PC-9 (cell line): ENCODE results near the gene UNG. TPM values are rescaled to one million over a fixed set of nuclear protein-coding genes. Genes with fewer than 3 reads are reported as not detected.

Experiments used
- BruUV-seq: library from RNA; stranded (reverse); fragments of 400-500 nt; replicated peaks from 2 replicates; lab custom pipeline; 2021; lab: Mats Ljungman, UMichigan
- CTCF ChIA-PET: fragments of 300-600 bp; sonication (Branson Sonifier 250); formaldehyde crosslinking; loops from one replicate; lab custom pipeline; 2022; ENCODE audit warnings: antibody characterized with exemption; lab: Charles Lee
- POLR2A ChIA-PET: fragments of 300-600 bp; sonication (Branson Sonifier 250); formaldehyde crosslinking; loops from one replicate; lab custom pipeline; 2022; ENCODE audit warnings: antibody characterized with exemption; ENCODE audit not compliant: unreplicated experiment; lab: Charles Lee
- DNase-seq, 2 experiments: peaks; one replicate each; pipeline versions ENCODE4 v3.0.0 to v3.0.0-alpha.2; 2015 to 2022; ENCODE audit warnings: mixed read lengths in 1 of 2
- H2AFZ ChIP-seq: fragments of 200-600 bp; sonication (generic); 2 replicates; pipeline ENCODE4 v1.8.1; 2017; ENCODE audit warnings: antibody characterized with exemption
- H3F3A ChIP-seq: fragments of 200-600 bp; sonication (generic); 2 replicates; pipeline ENCODE4 v1.8.1; 2017; ENCODE audit warnings: antibody characterized with exemption, mild to moderate bottlenecking, low read depth; ENCODE audit not compliant: insufficient read depth
- H3K27ac ChIP-seq: fragments of 200-600 bp; sonication (generic); 2 replicates; pipeline ENCODE4 v1.6.1; 2016; ENCODE audit warnings: mixed run types
- H3K27me3 ChIP-seq: fragments of 200-600 bp; sonication (generic); 2 replicates; pipeline ENCODE4 v1.6.1; 2016; ENCODE audit warnings: low read depth, mixed run types; ENCODE audit not compliant: insufficient read depth
- H3K36me3 ChIP-seq: fragments of 200-600 bp; sonication (generic); 2 replicates; pipeline ENCODE4 v1.6.1; 2016; ENCODE audit warnings: low read depth, mixed run types
- H3K4me1 ChIP-seq: fragments of 200-600 bp; sonication (generic); replicated peaks from 2 replicates; pipeline ENCODE4 v1.6.1; 2016; ENCODE audit warnings: mixed run types; ENCODE audit not compliant: insufficient read depth
- H3K4me2 ChIP-seq: fragments of 200-600 bp; sonication (generic); 2 replicates; pipeline ENCODE4 v1.6.1; 2017; ENCODE audit warnings: mixed run types
- H3K4me3 ChIP-seq: fragments of 200-600 bp; sonication (generic); 2 replicates; pipeline ENCODE4 v1.6.1; 2016; ENCODE audit warnings: mixed run types
- H3K79me2 ChIP-seq: fragments of 200-600 bp; sonication (generic); 2 replicates; pipeline ENCODE4 v1.6.1; 2017; ENCODE audit warnings: low read depth, mixed run types
- H3K9me2 ChIP-seq: fragments of 200-600 bp; sonication (generic); 2 replicates; pipeline ENCODE4 v1.8.1; 2017; ENCODE audit warnings: mild to moderate bottlenecking; ENCODE audit not compliant: insufficient read depth
- H3K9me3 ChIP-seq: fragments of 200-600 bp; sonication (generic); 2 replicates; pipeline ENCODE4 v1.8.1; 2016; ENCODE audit warnings: low read depth; ENCODE audit not compliant: insufficient read depth
- H4K20me1 ChIP-seq: fragments of 200-600 bp; sonication (generic); 2 replicates; pipeline ENCODE4 v1.8.1; 2017; ENCODE audit not compliant: insufficient read depth
- EZH2 ChIP-seq: fragments of 200-600 bp; sonication (generic); IDR thresholded peaks from 2 replicates; pipeline ENCODE4 v1.8.0; 2017; ENCODE audit warnings: antibody characterized with exemption, low read depth
- intact Hi-C: fragments of 100-400 bp; cut with micrococcal nuclease; formaldehyde crosslinking; loops from one replicate; pipeline ENCODE4 v1.10.0; 2022; ENCODE audit not compliant: unreplicated experiment
- total RNA-seq: library from RNA; stranded (reverse); gene quantifications from 2 replicates; pipeline ENCODE4 v1.2.3, GENCODE V29; 2021
- TF ChIP-seq, protein P1 (sequence below): fragments of 200-600 bp; sonication (generic); conservative IDR thresholded peaks from 2 replicates; pipeline ENCODE4 v1.6.1; 2017; ENCODE audit warnings: mixed run types, antibody characterized with exemption, mild to moderate bottlenecking, moderate library complexity

UNG gene
- total RNA-seq, 1 experiment from 2014 or later: 54.9 TPM

DNA sequence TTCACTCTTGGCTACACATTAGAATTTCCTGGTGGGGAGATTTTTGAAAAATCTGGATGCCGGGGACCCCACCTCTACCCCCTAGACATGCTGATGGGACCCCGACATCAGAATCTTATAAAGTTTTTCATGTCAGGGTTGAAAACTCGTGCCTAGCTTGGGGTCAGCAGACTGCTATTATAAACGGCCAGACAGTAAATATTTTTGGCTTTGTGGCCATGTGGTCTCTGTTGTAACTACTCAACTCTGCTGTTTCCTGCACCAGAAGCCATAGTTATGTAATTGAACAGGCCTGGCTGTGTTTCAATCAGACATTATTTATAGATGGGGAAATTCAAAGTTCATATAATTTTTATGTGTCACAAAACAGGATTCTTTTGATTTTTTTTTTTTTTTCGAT is 60.6 kb downstream of the UNG start:
- Histone ChIP-seq H3K27me3 (no peaks in the 10 kb centered on the region), H3F3A (no peaks in the 10 kb centered on the region), H3K79me2 (no peaks in the 10 kb centered on the region), H3K4me1 (0 out of 2 replicates have a peak, but pooled peaks cover 5% of the 10 kb centered on the region), H3K4me3 (no peak overlapping the region), H2AFZ (no peak overlapping the region), H3K4me2 (no peak overlapping the region), H3K36me3 (no peaks in the 10 kb centered on the region), H3K9me2 (no peaks in the 10 kb centered on the region), H4K20me1 (0 out of 2 replicates have a peak, but pooled peaks cover 5% of the 10 kb centered on the region), H3K9me3 (no peaks in the 10 kb centered on the region), H3K27ac (no peak overlapping the region)
- no peak for DNase-seq
- POLR2A ChIA-PET: no interaction called here
- CTCF ChIA-PET: interaction anchor here (0.7 kb wide), 1 partner anchor 675 kb away, joined by 12 read pairs; no protein-coding TSS in a partner anchor
- TF ChIP-seq, protein P1, sequence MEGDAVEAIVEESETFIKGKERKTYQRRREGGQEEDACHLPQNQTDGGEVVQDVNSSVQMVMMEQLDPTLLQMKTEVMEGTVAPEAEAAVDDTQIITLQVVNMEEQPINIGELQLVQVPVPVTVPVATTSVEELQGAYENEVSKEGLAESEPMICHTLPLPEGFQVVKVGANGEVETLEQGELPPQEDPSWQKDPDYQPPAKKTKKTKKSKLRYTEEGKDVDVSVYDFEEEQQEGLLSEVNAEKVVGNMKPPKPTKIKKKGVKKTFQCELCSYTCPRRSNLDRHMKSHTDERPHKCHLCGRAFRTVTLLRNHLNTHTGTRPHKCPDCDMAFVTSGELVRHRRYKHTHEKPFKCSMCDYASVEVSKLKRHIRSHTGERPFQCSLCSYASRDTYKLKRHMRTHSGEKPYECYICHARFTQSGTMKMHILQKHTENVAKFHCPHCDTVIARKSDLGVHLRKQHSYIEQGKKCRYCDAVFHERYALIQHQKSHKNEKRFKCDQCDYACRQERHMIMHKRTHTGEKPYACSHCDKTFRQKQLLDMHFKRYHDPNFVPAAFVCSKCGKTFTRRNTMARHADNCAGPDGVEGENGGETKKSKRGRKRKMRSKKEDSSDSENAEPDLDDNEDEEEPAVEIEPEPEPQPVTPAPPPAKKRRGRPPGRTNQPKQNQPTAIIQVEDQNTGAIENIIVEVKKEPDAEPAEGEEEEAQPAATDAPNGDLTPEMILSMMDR: no peak
- TF ChIP-seq EZH2: no peak
- BruUV-seq: no TSS peak
- intact Hi-C loops: no loop called here

DNA sequence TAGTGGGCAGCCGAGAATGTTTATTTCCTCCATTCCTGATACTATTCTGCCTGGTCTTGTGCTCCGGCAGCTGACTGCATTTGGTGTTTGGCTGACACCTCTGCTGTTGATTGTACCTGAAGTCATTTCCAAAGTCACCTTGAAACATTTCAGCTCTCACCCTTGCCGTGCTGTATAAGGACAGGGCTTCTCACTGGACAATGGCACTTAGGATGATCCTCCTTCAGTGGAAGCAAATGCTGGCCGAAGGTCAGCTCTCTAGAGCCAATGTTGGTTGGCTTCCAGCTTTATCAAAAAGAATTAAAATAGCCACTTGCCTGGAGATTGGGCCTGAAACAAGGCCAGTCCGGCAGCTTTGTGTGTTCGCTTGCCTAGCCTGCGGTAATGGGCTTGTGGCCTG is 63.0 kb downstream of the UNG start:
- Histone ChIP-seq H3K4me2 (no peak overlapping the region), H3K36me3 (no peaks in the 10 kb centered on the region), H3K4me3 (no peak overlapping the region), H3K4me1 (0 out of 2 replicates have a peak, but pooled peaks cover 3% of the 10 kb centered on the region), H3F3A (no peaks in the 10 kb centered on the region), H3K27ac (no peak overlapping the region), H2AFZ (no peak overlapping the region), H3K9me2 (no peaks in the 10 kb centered on the region), H3K79me2 (no peaks in the 10 kb centered on the region), H3K27me3 (no peaks in the 10 kb centered on the region), H3K9me3 (no peaks in the 10 kb centered on the region), H4K20me1 (0 out of 2 replicates have a peak, but pooled peaks cover 5% of the 10 kb centered on the region)
- ChIA-PET POLR2A (no interaction called here), CTCF (no interaction called here)
- DNase-seq: no peak
- intact Hi-C loops: no loop called here
- no TSS peak for BruUV-seq
- no peak for TF ChIP-seq EZH2
- TF ChIP-seq, protein P1: no peak

Other genes starting within 250 kb of the UNG start
- gene SSH1, start 240.0 kb upstream of the UNG start, total RNA-seq: 54.5 and 62.1 TPM in 2 replicates
- gene DAO, start 217.5 kb upstream of the UNG start, total RNA-seq: not detected in 2 replicates
- not detected in 2 replicates for gene SVOP, start 76.5 kb upstream of the UNG start, total RNA-seq
- gene USP30, start 45.0 kb upstream of the UNG start, total RNA-seq: 12.0 and 12.5 TPM in 2 replicates
- 14.9 and 15.2 TPM in 2 replicates for gene ALKBH2, start 4.1 kb upstream of the UNG start, total RNA-seq
- 13.8 and 15.1 TPM in 2 replicates for gene ACACB, start 19.0 kb downstream of the UNG start, total RNA-seq
- gene FOXN4, start 211.7 kb downstream of the UNG start, total RNA-seq: not detected in 2 replicates